Measurements from ENCODE around the gene CYB5RL.

- no peak for TF ChIP-seq CTCF (IDR thresholded peaks at IDR 0.05; ENCODE audit: insufficient read depth, low read depth, low read length)
- no peak for TF ChIP-seq EZH2 (IDR thresholded peaks at IDR 0.05; ENCODE audit: insufficient read depth, low read length)
Observed at GRCh38 chr1:54244655-54245054, 44.8 kb upstream of the CYB5RL start.

Measured in astrocyte (in vitro differentiated cells and primary cell).